ENCODE data around the gene LST1.

LST1 gene

DNA sequence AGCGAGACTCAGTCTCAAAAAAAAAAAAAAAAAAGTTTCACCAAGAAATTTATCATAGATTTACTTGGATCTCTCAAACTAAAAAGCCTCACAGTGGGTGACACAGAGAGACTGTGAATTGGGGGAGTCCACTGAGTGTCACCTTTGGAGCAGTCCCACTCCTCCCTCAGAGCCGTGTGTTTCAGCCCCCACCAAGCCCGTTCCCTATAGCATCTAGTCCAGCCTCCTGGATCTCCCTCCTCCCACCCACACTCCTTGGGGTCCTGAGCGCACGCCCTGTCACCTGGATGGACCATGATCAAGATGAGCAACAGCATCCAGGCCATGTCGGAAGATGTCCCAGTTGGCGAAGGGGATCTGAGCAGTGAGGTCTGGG, 6.3 kb downstream of the LST1 start:
- no peak overlapping the region for H3K4me3 ChIP-seq (ENCODE audit: low read depth, low read length)
- TF ChIP-seq, protein P1, sequence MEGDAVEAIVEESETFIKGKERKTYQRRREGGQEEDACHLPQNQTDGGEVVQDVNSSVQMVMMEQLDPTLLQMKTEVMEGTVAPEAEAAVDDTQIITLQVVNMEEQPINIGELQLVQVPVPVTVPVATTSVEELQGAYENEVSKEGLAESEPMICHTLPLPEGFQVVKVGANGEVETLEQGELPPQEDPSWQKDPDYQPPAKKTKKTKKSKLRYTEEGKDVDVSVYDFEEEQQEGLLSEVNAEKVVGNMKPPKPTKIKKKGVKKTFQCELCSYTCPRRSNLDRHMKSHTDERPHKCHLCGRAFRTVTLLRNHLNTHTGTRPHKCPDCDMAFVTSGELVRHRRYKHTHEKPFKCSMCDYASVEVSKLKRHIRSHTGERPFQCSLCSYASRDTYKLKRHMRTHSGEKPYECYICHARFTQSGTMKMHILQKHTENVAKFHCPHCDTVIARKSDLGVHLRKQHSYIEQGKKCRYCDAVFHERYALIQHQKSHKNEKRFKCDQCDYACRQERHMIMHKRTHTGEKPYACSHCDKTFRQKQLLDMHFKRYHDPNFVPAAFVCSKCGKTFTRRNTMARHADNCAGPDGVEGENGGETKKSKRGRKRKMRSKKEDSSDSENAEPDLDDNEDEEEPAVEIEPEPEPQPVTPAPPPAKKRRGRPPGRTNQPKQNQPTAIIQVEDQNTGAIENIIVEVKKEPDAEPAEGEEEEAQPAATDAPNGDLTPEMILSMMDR (IDR thresholded peaks at IDR 0.05; ENCODE audit: insufficient read depth, low read depth, low read length, missing control alignments), result no peak

DNA sequence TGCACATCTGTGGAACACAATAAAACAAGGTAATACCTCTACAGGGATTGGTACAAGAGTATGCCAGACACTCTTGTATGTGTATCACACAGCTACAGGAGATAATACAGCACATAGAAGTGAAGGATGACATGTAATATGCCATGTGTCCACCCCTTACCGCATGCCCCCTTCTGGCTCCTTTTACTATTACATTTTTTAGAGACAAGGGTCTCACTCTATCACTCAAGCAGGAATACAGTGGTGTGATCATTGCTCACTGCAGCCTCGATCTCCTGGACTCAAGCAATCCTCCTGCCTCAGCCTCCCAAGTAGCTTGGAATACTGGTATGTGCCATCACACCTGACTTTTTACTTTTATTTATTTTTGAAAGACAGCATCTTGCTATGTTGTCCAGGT, 10.9 kb downstream of the LST1 start:
- TF ChIP-seq, protein P1 (IDR thresholded peaks at IDR 0.05; ENCODE audit: insufficient read depth, low read depth, low read length, missing control alignments), result peak; percentile 54
- peak; percentile 77 for DNase-seq (ENCODE audit: low read depth)
- H3K4me3 ChIP-seq (ENCODE audit: low read depth, low read length), result no peak overlapping the region

More for the DNA sequence above, 6.3 kb downstream of the LST1 start:
- DNase-seq (ENCODE audit: low read depth), result no peak

DNA sequence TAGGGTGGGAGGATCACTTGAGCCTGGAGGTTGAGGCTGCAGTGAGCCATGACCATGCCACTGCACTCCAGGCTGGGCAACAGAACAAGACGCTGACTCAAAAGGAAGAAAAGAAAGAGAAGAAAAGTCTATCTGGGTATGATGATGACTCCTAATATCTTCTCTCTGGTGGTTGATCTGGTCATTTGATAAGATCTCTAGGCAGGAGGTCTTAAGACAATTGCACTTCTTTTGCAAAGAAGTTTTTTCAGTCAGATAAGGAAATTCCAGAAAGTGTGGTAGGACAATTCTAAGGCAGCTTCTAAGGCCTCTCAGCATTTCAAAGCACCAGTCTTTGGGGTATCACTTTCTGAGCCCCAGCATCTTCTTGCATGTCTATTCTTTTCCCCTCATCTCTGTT, 21.2 kb downstream of the LST1 start:
- no peak for DNase-seq (ENCODE audit: low read depth)
- no peak overlapping the region for H3K4me3 ChIP-seq (ENCODE audit: low read depth, low read length)
- TF ChIP-seq, protein P1 (IDR thresholded peaks at IDR 0.05; ENCODE audit: insufficient read depth, low read depth, low read length, missing control alignments), result no peak

DNA sequence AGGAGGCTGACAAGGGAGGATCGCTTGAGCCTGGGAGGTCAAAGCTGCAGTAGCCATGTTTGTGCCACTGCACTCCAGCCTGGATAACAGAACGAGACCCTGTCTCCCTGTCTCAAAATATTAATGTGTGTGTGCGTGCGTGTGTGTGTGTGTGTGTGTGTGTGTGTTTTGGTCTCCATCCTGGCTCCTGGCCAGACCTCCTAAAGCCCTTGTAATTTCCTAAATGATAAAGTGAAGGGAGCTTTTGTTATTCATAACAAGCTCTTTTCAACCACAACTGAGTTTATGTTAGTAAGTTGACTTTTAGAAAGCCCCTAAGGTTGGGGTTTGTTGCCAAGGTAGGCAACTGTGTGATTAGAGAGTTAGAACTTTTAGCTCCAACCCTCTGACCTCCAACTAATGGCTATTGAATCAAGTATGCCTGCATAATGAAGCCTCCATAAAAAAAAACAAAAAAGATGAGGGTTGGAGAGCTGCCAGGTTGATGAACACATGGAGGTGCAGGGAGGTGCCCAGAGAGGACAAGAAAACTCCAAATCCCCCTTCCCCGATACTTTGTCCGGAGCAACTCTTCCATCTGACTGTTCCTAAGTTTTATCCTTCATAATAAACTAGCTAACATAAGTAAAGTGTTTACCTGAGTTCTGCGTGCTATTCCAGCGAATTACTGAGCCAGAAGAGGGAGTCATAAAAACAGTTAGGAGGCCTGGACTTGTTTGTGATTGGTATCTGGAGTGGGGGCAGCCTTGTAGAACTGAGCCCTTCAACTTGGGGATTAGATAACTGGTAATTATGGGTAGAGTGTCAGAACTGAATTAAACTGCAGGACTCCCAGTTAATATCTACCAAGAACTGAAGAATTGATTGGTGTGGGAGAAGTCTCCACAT, 23.7 kb downstream of the LST1 start:
- H3K4me3 ChIP-seq (ENCODE audit: low read depth, low read length), result no peak overlapping the region
- DNase-seq (ENCODE audit: low read depth), result no peak
- TF ChIP-seq, protein P1 (IDR thresholded peaks at IDR 0.05; ENCODE audit: insufficient read depth, low read depth, low read length, missing control alignments), result no peak

DNA sequence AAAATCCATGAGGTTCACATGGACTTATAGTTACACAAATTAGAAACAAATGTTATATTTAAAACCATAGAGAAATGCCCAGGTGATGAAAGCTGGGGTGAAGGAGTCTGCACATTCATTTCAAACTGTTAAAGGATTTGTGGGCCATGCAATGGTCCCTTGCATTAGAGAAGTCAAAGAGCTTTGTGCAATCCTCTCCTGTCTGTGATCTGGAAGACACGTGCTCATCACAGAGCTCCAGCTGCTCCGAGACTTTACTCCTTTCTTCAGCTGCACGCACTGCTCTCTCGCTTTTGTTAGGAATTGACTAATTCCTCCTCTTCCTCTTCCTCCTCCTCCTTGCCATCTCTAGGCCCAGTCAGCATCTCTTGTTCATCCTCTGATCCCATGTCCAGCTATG, 24.9 kb downstream of the LST1 start:
- H3K4me3 ChIP-seq (ENCODE audit: low read depth, low read length), result no peak overlapping the region
- DNase-seq (ENCODE audit: low read depth), result no peak
- TF ChIP-seq, protein P1 (IDR thresholded peaks at IDR 0.05; ENCODE audit: insufficient read depth, low read depth, low read length, missing control alignments), result no peak

DNA sequence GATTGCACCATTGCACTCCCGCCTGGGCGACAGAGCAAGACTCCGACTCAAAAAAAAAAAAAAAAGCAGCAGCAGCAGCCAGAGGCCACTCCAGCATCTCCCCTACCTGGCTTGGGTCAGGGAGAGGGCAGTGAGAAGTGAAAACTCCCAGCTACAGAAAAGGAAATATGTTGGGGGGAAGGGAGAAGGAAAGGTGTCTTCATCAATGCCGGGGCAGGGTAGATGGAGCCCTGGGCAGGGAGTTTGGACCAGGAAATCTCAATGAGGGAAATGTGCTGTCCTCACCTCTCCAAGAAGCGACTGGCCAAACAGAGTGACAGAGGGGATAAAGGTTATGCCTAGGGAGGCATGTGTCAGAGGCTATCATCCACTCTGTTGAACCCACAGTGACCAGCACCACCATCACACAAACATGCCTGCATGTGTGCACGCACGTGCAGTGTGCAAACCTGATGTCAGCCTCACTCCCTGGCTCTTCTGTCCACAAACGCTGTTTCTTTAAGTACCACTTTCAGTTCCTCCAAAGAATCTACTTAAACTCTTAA, 28.1 kb downstream of the LST1 start:
- TF ChIP-seq, protein P1 (IDR thresholded peaks at IDR 0.05; ENCODE audit: insufficient read depth, low read depth, low read length, missing control alignments), result no peak
- no peak for DNase-seq (ENCODE audit: low read depth)
- H3K4me3 ChIP-seq (ENCODE audit: low read depth, low read length), result no peak overlapping the region

Measured in GM12865 (cell line).